Activated effector memory CD4-positive, alpha-beta T cell treated with anti-CD3 and anti-CD28 coated beads, Interleukin-2, amount 50 U/mL, for 16 hours (primary cell): Measurements from ENCODE around the gene MLC1.

ENCODE experiments used
- DNase-seq: peaks from one replicate; pipeline ENCODE4 v3.0.0-alpha.2; 2020

Gene MLC1

GRCh38 chr22:50074551-50075530 lies 10.4 kb downstream of the MLC1 start:
- DNase-seq, result no peak

- DNase-seq, result no peak
Observed at GRCh38 chr22:50074056-50074455, 11.2 kb downstream of the MLC1 start.

GRCh38 chr22:50072714-50073538 lies 12.3 kb downstream of the MLC1 start:
- no peak for DNase-seq

- no peak for DNase-seq
Observed at GRCh38 chr22:50072167-50072555, 13.1 kb downstream of the MLC1 start.

- no peak for DNase-seq
Observed at GRCh38 chr22:50071432-50072166, 13.6 kb downstream of the MLC1 start.

- no peak for DNase-seq
Observed at GRCh38 chr22:50070366-50070765, 14.9 kb downstream of the MLC1 start.

GRCh38 chr22:50068096-50068495 lies 17.1 kb downstream of the MLC1 start:
- no peak for DNase-seq

- no peak for DNase-seq
Observed at GRCh38 chr22:50067244-50067643, 18.0 kb downstream of the MLC1 start.

- DNase-seq, result no peak
Observed at GRCh38 chr22:50064453-50064852, 20.8 kb downstream of the MLC1 start.

- no peak for DNase-seq
Observed at GRCh38 chr22:50063589-50064393, 21.4 kb downstream of the MLC1 start.

- no peak for DNase-seq
Observed at GRCh38 chr22:50062509-50063135, 22.6 kb downstream of the MLC1 start.

GRCh38 chr22:50061824-50062355 lies 23.3 kb downstream of the MLC1 start:
- no peak for DNase-seq

GRCh38 chr22:50061141-50061823 lies 23.9 kb downstream of the MLC1 start:
- no peak for DNase-seq

- no peak for DNase-seq
Observed at GRCh38 chr22:50060441-50061140, 24.6 kb downstream of the MLC1 start.

- no peak for DNase-seq
Observed at GRCh38 chr22:50059881-50060262, 25.4 kb downstream of the MLC1 start.

GRCh38 chr22:50058906-50059880 lies 26.0 kb downstream of the MLC1 start:
- DNase-seq, result no peak

- DNase-seq, result no peak
Observed at GRCh38 chr22:50058061-50058905, 26.9 kb downstream of the MLC1 start, which contains the start of gene TTLL8. Gene TTLL8, minus strand, starts transcription at chr22:50058298.
